H1 (cell line): Measurements from ENCODE around the gene SENP3. TPM values are rescaled to one million over a fixed set of nuclear protein-coding genes. Genes with fewer than 3 reads are reported as not detected.

Experiments
- SIRT6 ChIP-seq: IDR thresholded peaks from one replicate; pipeline ENCODE4 v1.7.1; 2012; ENCODE audit warnings: low read length, inconsistent platforms
- polyA plus RNA-seq, 7 experiments: library from polyadenylated mRNA; depleted of rRNA in 3 of 7; stranded (reverse) in 5 of 7; unstranded in 2 of 7; fragments of >200 nt in 5 of 7; fragments of 200-250 nt in 2 of 7; gene quantifications; 1 replicate in 5 of 7; 2 replicates in 1 of 7; 4 replicates in 1 of 7; pipeline versions ENCODE4 v1.2.1 to v1.2.3, GENCODE V29; 2011 to 2013; ENCODE audit warnings: missing spikeins in 2 of 7, mixed read lengths in 2 of 7
- total RNA-seq: library from RNA; stranded (reverse); fragmentation: NEBNext Ultra II Directional; extraction: Animal tissue kit (Norgen Biotek cat#: 25700); gene quantifications from 2 replicates; pipeline ENCODE4 v1.2.1, GENCODE V29; 2021

The SENP3 gene
- total and polyA plus RNA-seq, 2 of the 8 experiments (the other 6 are each of a cell fraction or from before 2014, with no cell fraction given) = 86.2 to 129 TPM

DNA sequence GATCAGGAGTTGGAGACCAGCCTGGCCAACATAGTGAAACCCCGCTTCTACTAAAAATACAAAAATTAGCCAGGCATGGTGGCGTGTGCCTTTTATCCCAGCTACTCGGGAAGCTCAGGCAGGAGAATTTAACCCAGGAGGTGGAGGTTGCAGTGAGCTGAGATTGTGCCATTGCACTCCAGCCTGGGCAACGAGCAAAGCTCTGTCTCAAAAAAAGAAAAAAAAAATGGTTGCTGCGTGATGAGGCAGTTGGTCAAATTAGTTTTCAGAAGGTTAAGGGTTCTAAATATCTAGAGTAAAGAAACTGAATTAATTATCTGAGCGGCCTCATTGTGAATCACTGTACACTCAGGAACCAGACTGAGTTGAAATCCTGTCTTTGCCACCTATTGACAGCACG lies 14.2 kb downstream of the SENP3 start (continued):
- TF ChIP-seq SIRT6 = no peak
